Measurements from ENCODE around the gene IDH2. TPM values are rescaled to one million over a fixed set of nuclear protein-coding genes. Genes with fewer than 3 reads are reported as not detected.
A peak's percentile ranks its signal among the peaks of the same experiment; 100 is the strongest.

IDH2 gene
- total and polyA plus RNA-seq, 2 of the 13 experiments (the other 11 are each of a cell fraction or from before 2014, with no cell fraction given), result 121 to 145 TPM

DNA sequence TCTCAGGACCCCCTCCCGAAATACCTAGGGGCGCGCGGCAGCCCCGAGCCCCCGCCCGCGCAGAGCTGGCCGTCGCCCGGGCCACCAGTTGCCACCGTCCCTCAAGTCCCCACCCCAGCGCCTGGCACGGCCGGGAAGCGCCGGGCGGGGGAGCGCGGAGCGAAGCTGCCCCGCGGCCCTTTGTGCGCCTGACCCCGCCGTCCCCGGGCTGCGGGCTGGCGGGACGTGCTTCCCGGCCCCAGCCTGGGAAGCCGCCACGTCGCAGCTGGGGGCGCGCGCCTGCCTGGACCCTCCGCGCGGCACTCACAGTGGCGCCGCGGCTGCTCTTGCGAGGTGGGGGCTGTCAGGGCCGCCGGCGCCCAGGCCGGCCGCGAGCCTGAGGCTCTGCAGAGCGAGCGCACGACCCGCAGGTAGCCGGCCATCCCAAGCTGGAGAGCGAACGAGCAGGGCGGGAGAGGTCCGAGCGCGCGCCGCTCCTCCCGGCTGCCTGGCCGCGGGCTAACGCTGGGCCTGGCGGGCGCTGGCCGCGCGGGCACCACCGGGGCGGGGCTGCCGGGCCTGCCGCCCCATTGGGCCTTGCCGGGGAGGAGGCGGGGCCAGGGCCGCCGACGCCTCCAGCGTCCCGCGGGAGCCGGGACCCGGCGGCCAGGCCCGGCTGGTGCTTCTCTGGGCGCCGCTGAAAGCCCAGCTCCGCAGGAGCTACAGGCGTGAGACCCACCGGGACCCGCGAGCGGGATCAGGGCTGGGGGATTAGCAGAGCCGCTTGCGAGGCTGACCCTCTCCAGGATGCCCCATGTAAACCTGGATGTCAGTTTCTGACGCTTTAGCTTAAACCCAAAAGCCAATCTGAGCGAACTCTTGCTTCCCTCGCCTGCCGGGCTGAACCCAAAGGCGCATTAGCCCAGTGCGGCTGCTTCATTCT lies at the start of gene IDH2 (continued):
- TF ChIP-seq, protein P1, sequence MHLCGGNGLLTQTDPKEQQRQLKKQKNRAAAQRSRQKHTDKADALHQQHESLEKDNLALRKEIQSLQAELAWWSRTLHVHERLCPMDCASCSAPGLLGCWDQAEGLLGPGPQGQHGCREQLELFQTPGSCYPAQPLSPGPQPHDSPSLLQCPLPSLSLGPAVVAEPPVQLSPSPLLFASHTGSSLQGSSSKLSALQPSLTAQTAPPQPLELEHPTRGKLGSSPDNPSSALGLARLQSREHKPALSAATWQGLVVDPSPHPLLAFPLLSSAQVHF (CRISPR knock-in tag; IDR thresholded peaks at IDR 0.05), result 0 out of 2 replicates have a peak, but pooled peaks have one; percentile 57
- TF ChIP-seq, protein P2, sequence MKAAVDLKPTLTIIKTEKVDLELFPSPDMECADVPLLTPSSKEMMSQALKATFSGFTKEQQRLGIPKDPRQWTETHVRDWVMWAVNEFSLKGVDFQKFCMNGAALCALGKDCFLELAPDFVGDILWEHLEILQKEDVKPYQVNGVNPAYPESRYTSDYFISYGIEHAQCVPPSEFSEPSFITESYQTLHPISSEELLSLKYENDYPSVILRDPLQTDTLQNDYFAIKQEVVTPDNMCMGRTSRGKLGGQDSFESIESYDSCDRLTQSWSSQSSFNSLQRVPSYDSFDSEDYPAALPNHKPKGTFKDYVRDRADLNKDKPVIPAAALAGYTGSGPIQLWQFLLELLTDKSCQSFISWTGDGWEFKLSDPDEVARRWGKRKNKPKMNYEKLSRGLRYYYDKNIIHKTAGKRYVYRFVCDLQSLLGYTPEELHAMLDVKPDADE (CRISPR knock-in tag; IDR thresholded peaks at IDR 0.05), result no peak
- TF ChIP-seq ZNF329 (CRISPR knock-in tag; IDR thresholded peaks at IDR 0.05; ENCODE audit: low read depth) (peak; percentile 71; the same call in 1 of the 2 replicates), ZNF124 (CRISPR knock-in tag; IDR thresholded peaks at IDR 0.05) (0 out of 2 replicates have a peak, but pooled peaks have one; percentile 28), ZNF782 (CRISPR knock-in tag; IDR thresholded peaks at IDR 0.05; ENCODE audit: borderline replicate concordance) (no peak), ZNF414 (CRISPR knock-in tag; IDR thresholded peaks at IDR 0.05) (0 out of 2 replicates have a peak, but pooled peaks have one; percentile 54), IRF2 (CRISPR knock-in tag; IDR thresholded peaks at IDR 0.05) (no peak), BHLHE40 (IDR thresholded peaks at IDR 0.05; ENCODE audit: low read length) (no peak), ZSCAN12 (CRISPR knock-in tag; IDR thresholded peaks at IDR 0.05) (no peak), TFDP1 (CRISPR knock-in tag; IDR thresholded peaks at IDR 0.05; ENCODE audit: borderline replicate concordance) (peak; percentile 51; the same call in 1 of the 2 replicates), POGK (CRISPR knock-in tag; conservative IDR thresholded peaks at IDR 0.05) (0 out of 2 replicates have a peak, but pooled peaks have one; percentile 34), ZNF496 (CRISPR knock-in tag; IDR thresholded peaks at IDR 0.05; ENCODE audit: insufficient replicate concordance) (no peak), RORA (CRISPR knock-in tag; IDR thresholded peaks at IDR 0.05) (no peak), ZNF18 (CRISPR knock-in tag; IDR thresholded peaks at IDR 0.05; ENCODE audit: insufficient replicate concordance) (peak; percentile 40), IKZF4 (CRISPR knock-in tag; IDR thresholded peaks at IDR 0.05; ENCODE audit: borderline replicate concordance, low read depth, not compliant biosample characterization) (peak; percentile 57)
- TF ChIP-seq, protein P3, sequence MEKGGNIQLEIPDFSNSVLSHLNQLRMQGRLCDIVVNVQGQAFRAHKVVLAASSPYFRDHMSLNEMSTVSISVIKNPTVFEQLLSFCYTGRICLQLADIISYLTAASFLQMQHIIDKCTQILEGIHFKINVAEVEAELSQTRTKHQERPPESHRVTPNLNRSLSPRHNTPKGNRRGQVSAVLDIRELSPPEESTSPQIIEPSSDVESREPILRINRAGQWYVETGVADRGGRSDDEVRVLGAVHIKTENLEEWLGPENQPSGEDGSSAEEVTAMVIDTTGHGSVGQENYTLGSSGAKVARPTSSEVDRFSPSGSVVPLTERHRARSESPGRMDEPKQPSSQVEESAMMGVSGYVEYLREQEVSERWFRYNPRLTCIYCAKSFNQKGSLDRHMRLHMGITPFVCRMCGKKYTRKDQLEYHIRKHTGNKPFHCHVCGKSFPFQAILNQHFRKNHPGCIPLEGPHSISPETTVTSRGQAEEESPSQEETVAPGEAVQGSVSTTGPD (CRISPR knock-in tag; IDR thresholded peaks at IDR 0.05), result no peak
